GM06990 (cell line): ENCODE results near the gene APOBEC3C.
"Not testable (repeated sequence)": the region's sequence is repeated elsewhere in the genome, so short reads cannot be mapped to it uniquely, and the experiment has no call there.

Experiments
- DNase-seq: peaks from one replicate; pipeline ENCODE4 v3.0.0-alpha.2; 2011; ENCODE audit not compliant: insufficient read length; ENCODE audit errors: extremely low read depth
- H3K27me3 ChIP-seq: replicated peaks from 2 replicates; pipeline ENCODE4 v1.6.0; 2011; ENCODE audit warnings: low read length; ENCODE audit not compliant: control insufficient read depth, insufficient read depth
- H3K36me3 ChIP-seq: 2 replicates; pipeline ENCODE4 v1.5.1; 2011; ENCODE audit warnings: low read length; ENCODE audit not compliant: control insufficient read depth, insufficient read depth
- H3K4me3 ChIP-seq: replicated peaks from 2 replicates; pipeline ENCODE4 v1.5.1; 2011; ENCODE audit warnings: low read depth, mild to moderate bottlenecking, control low read depth, low read length
- TF ChIP-seq, protein P1 (sequence below): IDR thresholded peaks from 2 replicates; pipeline ENCODE4 v1.5.1; 2011; ENCODE audit warnings: low read length, control low read depth, mild to moderate bottlenecking, inconsistent platforms; ENCODE audit not compliant: insufficient read depth, poor library complexity, severe bottlenecking

Gene APOBEC3C

GRCh38 chr22:38981005-38981991 lies 32.8 kb upstream of the APOBEC3C start:
- H3K4me3 ChIP-seq = peak overlapping the region; percentile 62

GRCh38 chr22:38981992-38982927 lies 31.8 kb upstream of the APOBEC3C start, which contains the start of gene APOBEC3B:
APOBEC3B (plus strand) TSS chr22:38982347; CDS start chr22:38982454, 107 bp downstream.
- H3K27me3 ChIP-seq = no peaks in the 10 kb centered on the region
- DNase-seq = peak; percentile 76
- H3K4me3 ChIP-seq = peak within 1 kb of the TSS; percentile 62
- TF ChIP-seq, protein P1, sequence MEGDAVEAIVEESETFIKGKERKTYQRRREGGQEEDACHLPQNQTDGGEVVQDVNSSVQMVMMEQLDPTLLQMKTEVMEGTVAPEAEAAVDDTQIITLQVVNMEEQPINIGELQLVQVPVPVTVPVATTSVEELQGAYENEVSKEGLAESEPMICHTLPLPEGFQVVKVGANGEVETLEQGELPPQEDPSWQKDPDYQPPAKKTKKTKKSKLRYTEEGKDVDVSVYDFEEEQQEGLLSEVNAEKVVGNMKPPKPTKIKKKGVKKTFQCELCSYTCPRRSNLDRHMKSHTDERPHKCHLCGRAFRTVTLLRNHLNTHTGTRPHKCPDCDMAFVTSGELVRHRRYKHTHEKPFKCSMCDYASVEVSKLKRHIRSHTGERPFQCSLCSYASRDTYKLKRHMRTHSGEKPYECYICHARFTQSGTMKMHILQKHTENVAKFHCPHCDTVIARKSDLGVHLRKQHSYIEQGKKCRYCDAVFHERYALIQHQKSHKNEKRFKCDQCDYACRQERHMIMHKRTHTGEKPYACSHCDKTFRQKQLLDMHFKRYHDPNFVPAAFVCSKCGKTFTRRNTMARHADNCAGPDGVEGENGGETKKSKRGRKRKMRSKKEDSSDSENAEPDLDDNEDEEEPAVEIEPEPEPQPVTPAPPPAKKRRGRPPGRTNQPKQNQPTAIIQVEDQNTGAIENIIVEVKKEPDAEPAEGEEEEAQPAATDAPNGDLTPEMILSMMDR = no peak
- peaks cover 1% of the 10 kb centered on the region; the same call in 1 of the 2 replicates for H3K36me3 ChIP-seq

More at GRCh38 chr22:38981005-38981991, 32.8 kb upstream of the APOBEC3C start:
- H3K27me3 ChIP-seq = no peaks in the 10 kb centered on the region
- TF ChIP-seq, protein P1 = peak; percentile 70
- no peaks in the 10 kb centered on the region for H3K36me3 ChIP-seq
- DNase-seq = peak; percentile 58

DNA sequence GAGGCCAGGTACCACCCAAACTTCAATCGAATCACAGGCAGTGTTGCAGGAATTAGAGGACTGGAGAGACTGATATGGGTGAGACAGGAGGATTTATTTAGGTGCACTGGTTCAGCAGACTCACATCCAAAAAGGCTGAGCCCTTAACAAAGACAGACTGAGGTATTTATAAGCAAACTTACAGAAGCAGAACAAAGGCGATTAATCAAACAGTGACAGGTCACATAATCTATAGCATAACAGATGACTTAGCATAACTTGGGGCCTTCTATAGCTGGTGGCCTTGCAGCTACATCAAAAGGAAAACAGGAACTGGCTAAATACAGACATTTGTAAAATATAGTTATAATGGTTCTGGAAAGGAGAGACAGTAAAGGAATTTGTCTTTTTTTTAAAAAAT lies 29.8 kb upstream of the APOBEC3C start:
- Histone ChIP-seq H3K4me3 (no peak overlapping the region), H3K36me3 (peaks cover 1% of the 10 kb centered on the region), H3K27me3 (no peaks in the 10 kb centered on the region)
- DNase-seq = no peak
- TF ChIP-seq, protein P1 = no peak

DNA sequence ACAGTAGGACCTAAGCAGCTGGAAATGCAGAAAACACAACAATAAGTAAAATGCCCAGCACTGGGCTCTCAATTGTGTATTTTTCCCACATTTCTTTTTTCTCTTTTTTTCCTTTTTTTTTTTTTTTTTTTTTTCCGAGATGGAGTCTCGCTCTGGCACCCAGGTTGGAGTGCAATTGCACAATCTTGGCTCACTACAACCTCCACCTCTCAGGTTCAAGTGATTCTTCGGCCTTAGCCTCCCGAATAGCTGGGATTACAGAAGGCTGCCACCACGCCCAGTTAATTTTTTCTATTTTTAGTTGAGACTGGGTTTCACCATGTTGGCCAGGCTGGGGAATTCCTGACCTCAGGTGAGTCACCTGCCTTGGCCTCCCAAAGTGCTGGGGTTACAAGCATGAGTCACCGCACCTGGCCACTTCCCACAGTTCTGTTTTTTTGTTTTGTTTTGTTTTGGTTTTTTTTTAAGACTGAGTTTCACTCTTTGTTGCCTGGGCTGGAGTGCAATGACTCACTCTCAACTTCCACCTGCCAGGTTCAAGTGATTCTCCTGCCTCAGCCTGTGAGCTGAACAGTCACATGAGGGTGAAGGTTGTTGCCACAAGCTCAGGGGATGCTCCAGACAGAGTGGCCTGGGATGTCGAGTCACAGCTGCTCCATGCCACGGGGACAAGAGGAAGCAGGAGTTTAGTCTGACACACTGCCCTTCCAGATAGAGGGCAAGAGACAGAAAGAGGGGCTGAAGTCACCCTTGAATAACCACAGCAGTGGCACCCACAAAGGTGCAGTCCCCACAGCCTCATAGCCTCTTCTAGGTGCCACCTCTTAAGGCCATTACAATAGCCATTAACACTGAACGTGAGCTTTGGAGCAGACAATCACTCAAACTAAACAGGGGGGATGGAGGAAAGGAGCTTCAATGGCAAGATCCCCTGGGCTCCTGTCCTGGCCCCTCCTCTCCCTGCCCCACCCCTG lies 29.0 kb upstream of the APOBEC3C start:
- not testable (repeated sequence) for H3K36me3 ChIP-seq, H3K4me3 ChIP-seq, H3K27me3 ChIP-seq
- DNase-seq = peak; percentile 81

DNA sequence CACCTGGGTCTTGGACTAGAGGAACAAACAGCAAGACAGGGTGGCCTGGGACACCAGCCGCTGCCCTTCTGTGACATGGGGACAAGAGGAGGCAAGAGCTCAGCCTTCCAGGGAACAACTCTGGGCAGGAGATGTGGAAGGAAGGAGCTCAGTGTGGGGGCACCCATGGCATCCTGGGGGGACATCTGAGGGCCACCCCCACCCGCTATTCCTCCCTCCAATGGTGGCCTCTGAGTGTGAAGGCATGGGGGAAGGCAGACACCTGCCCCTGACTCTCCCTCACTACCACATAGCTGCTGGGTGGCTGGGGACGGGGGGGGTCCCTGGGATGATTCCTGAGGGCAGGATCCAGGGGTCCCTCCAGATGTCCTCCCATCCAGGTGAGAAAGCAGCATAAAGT lies 27.4 kb upstream of the APOBEC3C start:
- TF ChIP-seq, protein P1 = no peak
- no peaks in the 10 kb centered on the region for H3K27me3 ChIP-seq
- H3K4me3 ChIP-seq = no peak overlapping the region
- peaks cover 1% of the 10 kb centered on the region for H3K36me3 ChIP-seq
- DNase-seq = no peak
